Trophoblast cell (in vitro differentiated cells and primary cell): Measurements from ENCODE around the gene GRAMD2A.

Source experiments
- DNase-seq, 2 donors: peaks; one replicate each; pipeline ENCODE4 v3.0.0-alpha.2; 2016
- H2AFZ ChIP-seq: 2 replicates; pipeline ENCODE4 v1.6.1; 2013; ENCODE audit warnings: low read length, moderate library complexity, mild to moderate bottlenecking; ENCODE audit not compliant: insufficient read depth, poor library complexity
- H2AK5ac ChIP-seq: 2 replicates; pipeline ENCODE4 v1.6.1; 2013; ENCODE audit warnings: mild to moderate bottlenecking, low read length
- H2BK120ac ChIP-seq: 2 replicates; pipeline ENCODE4 v1.6.1; 2013; ENCODE audit warnings: low read length, mild to moderate bottlenecking, moderate library complexity; ENCODE audit not compliant: insufficient read depth, poor library complexity
- H2BK12ac ChIP-seq: 2 replicates; pipeline ENCODE4 v1.6.1; 2013; ENCODE audit warnings: mild to moderate bottlenecking, low read length, moderate library complexity
- H2BK5ac ChIP-seq: 2 replicates; pipeline ENCODE4 v1.6.1; 2013; ENCODE audit warnings: low read length, low read depth, moderate library complexity, mild to moderate bottlenecking; ENCODE audit not compliant: poor library complexity
- H3K14ac ChIP-seq: 2 replicates; pipeline ENCODE4 v1.6.1; 2013; ENCODE audit warnings: mild to moderate bottlenecking, low read length
- H3K18ac ChIP-seq: 2 replicates; pipeline ENCODE4 v1.6.1; 2013; ENCODE audit warnings: mild to moderate bottlenecking, low read length
- H3K23ac ChIP-seq: 2 replicates; pipeline ENCODE4 v1.6.1; 2013; ENCODE audit warnings: low read length
- H3K27ac ChIP-seq: 2 replicates; pipeline ENCODE4 v1.5.1; 2013; ENCODE audit warnings: low read depth, mild to moderate bottlenecking, inconsistent platforms, low read length, moderate library complexity
- H3K27me3 ChIP-seq: 2 replicates; pipeline ENCODE4 v1.6.1; 2013; ENCODE audit warnings: inconsistent platforms, mild to moderate bottlenecking, low read length, moderate library complexity; ENCODE audit not compliant: insufficient read depth
- H3K36me3 ChIP-seq, 2 experiments: 1 replicate in 1 of 2; 2 replicates in 1 of 2; pipeline ENCODE4 v1.6.1; 2013; ENCODE audit warnings: low read length in 2 of 2, mild to moderate bottlenecking in 2 of 2, moderate library complexity in 1 of 2; ENCODE audit not compliant: insufficient read depth in 2 of 2, control insufficient read depth in 1 of 2
- H3K4ac ChIP-seq: 2 replicates; pipeline ENCODE4 v1.6.1; 2013; ENCODE audit warnings: low read depth, mild to moderate bottlenecking, low read length, moderate library complexity
- H3K4me1 ChIP-seq, 2 experiments: 1 replicate in 1 of 2; 2 replicates in 1 of 2; pipeline ENCODE4 v1.6.1; 2013; ENCODE audit warnings: low read length in 2 of 2, mild to moderate bottlenecking in 2 of 2, moderate library complexity in 1 of 2; ENCODE audit not compliant: insufficient read depth in 2 of 2, control insufficient read depth in 1 of 2
- H3K4me2 ChIP-seq: 2 replicates; pipeline ENCODE4 v1.6.1; 2013; ENCODE audit warnings: inconsistent platforms, mild to moderate bottlenecking, low read length, moderate library complexity
- H3K4me3 ChIP-seq: 2 replicates; pipeline ENCODE4 v1.5.1; 2013; ENCODE audit warnings: mild to moderate bottlenecking, low read depth, low read length, inconsistent platforms
- H3K79me1 ChIP-seq: one replicate; pipeline ENCODE4 v1.6.1; 2013; ENCODE audit warnings: low read length
- H3K79me2 ChIP-seq: 2 replicates; pipeline ENCODE4 v1.6.1; 2013; ENCODE audit warnings: low read length, mild to moderate bottlenecking; ENCODE audit not compliant: control insufficient read depth, insufficient read depth, poor library complexity
- H3K9ac ChIP-seq: 2 replicates; pipeline ENCODE4 v1.6.1; 2013; ENCODE audit warnings: mild to moderate bottlenecking, low read length
- H3K9me3 ChIP-seq: 2 replicates; pipeline ENCODE4 v1.6.1; 2013; ENCODE audit warnings: low read depth, mild to moderate bottlenecking, control low read depth, inconsistent platforms, low read length; ENCODE audit not compliant: insufficient read depth
- H4K12ac ChIP-seq: 2 replicates; pipeline ENCODE4 v1.6.1; 2013; ENCODE audit warnings: low read depth, mild to moderate bottlenecking, low read length, moderate library complexity
- H4K8ac ChIP-seq: 2 replicates; pipeline ENCODE4 v1.6.1; 2013; ENCODE audit warnings: low read depth, mild to moderate bottlenecking, low read length, moderate library complexity
- H4K91ac ChIP-seq: one replicate; pipeline ENCODE4 v1.6.1; 2013; ENCODE audit warnings: low read depth, mild to moderate bottlenecking, low read length, moderate library complexity
- WGBS: extraction: QIAGEN DNeasy Blood & Tissue Kit; methylation state at CpG from one replicate; pipeline ENCODE4 v1.1.7; 2013; ENCODE audit warnings: missing lambda C conversion rate; ENCODE audit not compliant: insufficient read length, insufficient coverage; ENCODE audit errors: extremely low coverage; 5-methylcytosine and 5-hydroxymethylcytosine counted together

The GRAMD2A gene

DNA sequence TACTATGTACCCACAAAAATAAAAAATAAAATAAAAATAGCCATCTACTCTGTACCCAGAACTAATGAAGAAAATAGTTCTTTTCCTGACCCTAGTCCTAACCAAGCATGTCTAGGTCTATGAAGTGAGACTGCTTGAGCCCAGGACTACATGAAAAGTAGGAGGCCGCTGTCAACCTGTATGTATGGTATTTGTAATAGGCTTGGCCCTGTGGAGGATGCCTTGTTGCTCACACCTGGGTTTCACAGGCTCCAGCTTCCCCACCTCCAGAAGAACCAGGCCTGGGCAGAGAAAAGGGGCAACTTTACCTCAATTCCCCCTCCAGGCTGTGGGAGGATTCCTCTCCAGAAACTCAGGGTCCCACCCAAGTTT is 40.3 kb upstream of the GRAMD2A start:
- no CpG with 5 or more reads among the region's 1 CpG for WGBS
- Histone ChIP-seq H4K91ac (peak overlapping the region; percentile 93), H3K9ac (no peak overlapping the region), H3K79me1 (peaks cover 11% of the 10 kb centered on the region), H3K4me2 (no peak overlapping the region), H3K23ac (no peak overlapping the region), H2AK5ac (peak overlapping the region; percentile 2), H3K4me1 (peaks cover 8 to 10% of the 10 kb centered on the region in 2 experiments), H3K27me3 (no peaks in the 10 kb centered on the region), H3K4me3 (no peak overlapping the region), H2BK12ac (peak overlapping the region; percentile 93), H3K36me3 (peaks cover 7 to 14% of the 10 kb centered on the region in 2 experiments), H2AFZ (no peak overlapping the region), H4K12ac (no peak overlapping the region), H3K9me3 (no peaks in the 10 kb centered on the region), H3K79me2 (no peaks in the 10 kb centered on the region), H3K4ac (no peak overlapping the region), H2BK5ac (peak overlapping the region; percentile 36), H4K8ac (peak overlapping the region; percentile 6), H3K27ac (no peak overlapping the region), H2BK120ac (peak overlapping the region; percentile 71), H3K18ac (peak overlapping the region; percentile 23), H3K14ac (peak overlapping the region; percentile 28)
- DNase-seq: peak in 1 of 2 donors; percentile 20

GRCh38 chr15:72237029-72237852 is 39.7 kb upstream of the GRAMD2A start:
- Histone ChIP-seq H3K9me3 (no peaks in the 10 kb centered on the region), H3K4me3 (no peak overlapping the region), H3K27me3 (no peaks in the 10 kb centered on the region), H3K27ac (peak overlapping the region; percentile 70), H4K91ac (peak overlapping the region; percentile 86), H2BK120ac (peak overlapping the region; percentile 77), H3K36me3 (peaks cover 7 to 14% of the 10 kb centered on the region in 2 experiments), H4K12ac (peak overlapping the region; percentile 46), H3K14ac (peak overlapping the region; percentile 23), H2AK5ac (peak overlapping the region; percentile 53), H4K8ac (peak overlapping the region; percentile 56), H3K79me2 (no peaks in the 10 kb centered on the region), H2BK12ac (peak overlapping the region; percentile 74), H3K4me2 (peak overlapping the region; percentile 49), H2AFZ (no peak overlapping the region), H3K18ac (no peak overlapping the region), H3K23ac (no peak overlapping the region), H3K79me1 (peaks cover 11% of the 10 kb centered on the region), H2BK5ac (peak overlapping the region; percentile 35), H3K9ac (no peak overlapping the region), H3K4ac (peak overlapping the region; percentile 44), H3K4me1 (peaks cover 8 to 12% of the 10 kb centered on the region in 2 experiments)
- WGBS: no CpG with 5 or more reads among the region's 3 CpGs
- DNase-seq: peak; percentile 75 to 81

DNA sequence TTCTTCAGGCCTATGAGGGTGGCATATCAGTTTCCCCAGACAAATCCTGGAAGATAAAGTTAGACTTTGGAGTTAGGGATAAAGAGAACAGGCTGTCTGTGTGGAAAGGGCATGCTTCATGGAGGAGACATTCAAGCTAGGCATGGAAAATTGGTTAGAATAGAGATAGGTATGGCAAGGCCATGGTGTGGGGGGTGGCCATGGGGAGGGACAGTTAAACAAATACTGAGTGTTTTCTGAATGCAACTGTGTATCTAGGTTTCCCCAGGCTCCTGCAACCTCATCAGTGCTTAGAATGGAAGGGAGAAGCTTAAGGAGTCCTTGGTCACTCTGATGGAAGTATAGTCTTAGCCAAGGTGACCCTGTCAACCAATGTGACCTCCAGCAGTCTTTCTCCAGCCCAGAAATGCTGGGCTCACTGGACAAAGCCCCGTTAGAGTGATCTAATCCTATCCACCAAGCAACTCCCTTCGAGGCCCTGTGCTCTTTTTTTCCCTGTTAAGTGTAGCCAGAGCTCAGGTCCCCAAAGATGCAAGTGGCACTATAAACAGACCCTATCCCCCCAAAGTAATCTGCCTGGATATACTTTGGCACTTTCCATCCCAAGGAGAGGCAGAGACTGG is 38.9 kb upstream of the GRAMD2A start:
- peaks cover 5 to 7% of the 10 kb centered on the region in 2 experiments for H3K36me3 ChIP-seq
- H3K27ac ChIP-seq: no peak overlapping the region
- H3K23ac ChIP-seq: no peak overlapping the region
- H3K79me1 ChIP-seq: peaks cover 15% of the 10 kb centered on the region
- H3K9ac ChIP-seq: no peak overlapping the region
- H3K79me2 ChIP-seq: peaks cover 2% of the 10 kb centered on the region
- H4K91ac ChIP-seq: peak overlapping the region; percentile 86
- peak overlapping the region; percentile 56 for H4K8ac ChIP-seq
- H3K4ac ChIP-seq: no peak overlapping the region
- no peaks in the 10 kb centered on the region for H3K9me3 ChIP-seq
- H3K4me2 ChIP-seq: no peak overlapping the region
- no peak overlapping the region for H3K14ac ChIP-seq
- peak overlapping the region; percentile 13 for H2AK5ac ChIP-seq
- no peak overlapping the region for H2AFZ ChIP-seq
- H3K4me1 ChIP-seq: peaks cover 11 to 12% of the 10 kb centered on the region in 2 experiments
- H2BK120ac ChIP-seq: peak overlapping the region; percentile 21
- no peak overlapping the region for H3K4me3 ChIP-seq
- no peak overlapping the region for H2BK5ac ChIP-seq
- H2BK12ac ChIP-seq: peak overlapping the region; percentile 74
- H4K12ac ChIP-seq: no peak overlapping the region
- H3K18ac ChIP-seq: no peak overlapping the region
- no peak for DNase-seq
- WGBS: no CpG with 5 or more reads among the region's 2 CpGs
- no peaks in the 10 kb centered on the region for H3K27me3 ChIP-seq

DNA sequence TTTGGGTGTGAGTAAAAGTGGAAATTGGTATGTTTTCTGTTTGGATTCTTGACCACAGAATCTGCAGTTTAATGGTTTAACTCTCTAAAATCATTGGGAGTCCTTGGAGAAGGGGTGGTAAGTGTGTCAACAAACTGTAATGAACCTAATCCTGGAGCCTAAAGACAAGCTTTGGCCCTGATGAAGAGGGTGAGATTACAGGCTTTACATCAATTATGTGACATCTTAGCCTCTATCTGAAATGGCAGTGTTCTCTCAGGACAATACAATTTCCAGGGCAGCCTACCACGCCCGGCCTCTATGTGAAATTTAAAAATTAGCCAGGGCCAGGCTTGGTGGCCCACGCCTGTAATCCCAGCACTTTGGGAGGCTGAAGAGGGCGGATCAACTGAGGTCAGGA is 37.7 kb upstream of the GRAMD2A start:
- Histone ChIP-seq H2BK12ac (no peak overlapping the region), H3K4me1 (peaks cover 11 to 12% of the 10 kb centered on the region in 2 experiments), H3K18ac (no peak overlapping the region), H3K4ac (no peak overlapping the region), H3K14ac (no peak overlapping the region), H2BK120ac (no peak overlapping the region), H3K79me1 (peaks cover 23% of the 10 kb centered on the region), H3K4me2 (no peak overlapping the region), H3K79me2 (peaks cover 8% of the 10 kb centered on the region), H4K8ac (no peak overlapping the region), H3K27ac (no peak overlapping the region), H4K91ac (no peak overlapping the region), H4K12ac (no peak overlapping the region), H3K27me3 (no peaks in the 10 kb centered on the region), H2AK5ac (no peak overlapping the region), H2BK5ac (no peak overlapping the region), H3K23ac (no peak overlapping the region), H3K36me3 (no peaks in the 10 kb centered on the region), H3K9me3 (no peaks in the 10 kb centered on the region), H2AFZ (no peak overlapping the region), H3K9ac (no peak overlapping the region), H3K4me3 (no peak overlapping the region)
- no peak for DNase-seq
- WGBS: no CpG with 5 or more reads among the region's 4 CpGs
